GM06990 (cell line): ENCODE data around the gene LDB2.

Source experiments
- DNase-seq: peaks from one replicate; pipeline ENCODE4 v3.0.0-alpha.2; 2011; ENCODE audit not compliant: insufficient read length; ENCODE audit errors: extremely low read depth
- H3K27me3 ChIP-seq: replicated peaks from 2 replicates; pipeline ENCODE4 v1.6.0; 2011; ENCODE audit warnings: low read length; ENCODE audit not compliant: control insufficient read depth, insufficient read depth
- H3K36me3 ChIP-seq: 2 replicates; pipeline ENCODE4 v1.5.1; 2011; ENCODE audit warnings: low read length; ENCODE audit not compliant: control insufficient read depth, insufficient read depth
- H3K4me3 ChIP-seq: replicated peaks from 2 replicates; pipeline ENCODE4 v1.5.1; 2011; ENCODE audit warnings: low read depth, mild to moderate bottlenecking, control low read depth, low read length
- TF ChIP-seq, protein P1 (sequence below): IDR thresholded peaks from 2 replicates; pipeline ENCODE4 v1.5.1; 2011; ENCODE audit warnings: low read length, control low read depth, mild to moderate bottlenecking, inconsistent platforms; ENCODE audit not compliant: insufficient read depth, poor library complexity, severe bottlenecking

LDB2 gene

DNA sequence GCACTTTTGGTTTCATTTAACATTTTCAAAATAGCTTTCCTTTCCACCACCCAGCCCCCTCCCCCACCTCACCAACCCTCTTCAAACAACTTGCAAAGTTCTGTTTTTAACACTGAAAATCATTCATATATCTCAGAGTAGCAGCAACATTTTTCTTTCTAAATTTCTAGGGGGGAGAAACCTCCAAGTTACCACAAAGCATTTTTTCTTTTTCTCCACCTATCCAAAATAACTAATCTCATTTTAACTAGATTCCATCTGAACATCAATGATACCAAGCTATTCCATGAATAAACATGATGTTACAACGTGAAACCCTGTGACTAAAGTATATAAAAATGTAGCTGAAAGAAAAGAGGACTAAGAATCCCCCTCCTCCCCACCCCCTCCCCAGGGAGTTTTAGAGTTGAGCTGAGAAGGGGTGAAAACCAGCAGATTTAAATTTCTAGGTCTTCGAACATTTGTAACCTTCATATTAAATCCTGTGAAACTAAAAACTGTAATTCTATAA, 5.2 kb downstream of the LDB2 start:
- no peaks in the 10 kb centered on the region for H3K27me3 ChIP-seq
- no peak overlapping the region for H3K4me3 ChIP-seq
- TF ChIP-seq, protein P1, sequence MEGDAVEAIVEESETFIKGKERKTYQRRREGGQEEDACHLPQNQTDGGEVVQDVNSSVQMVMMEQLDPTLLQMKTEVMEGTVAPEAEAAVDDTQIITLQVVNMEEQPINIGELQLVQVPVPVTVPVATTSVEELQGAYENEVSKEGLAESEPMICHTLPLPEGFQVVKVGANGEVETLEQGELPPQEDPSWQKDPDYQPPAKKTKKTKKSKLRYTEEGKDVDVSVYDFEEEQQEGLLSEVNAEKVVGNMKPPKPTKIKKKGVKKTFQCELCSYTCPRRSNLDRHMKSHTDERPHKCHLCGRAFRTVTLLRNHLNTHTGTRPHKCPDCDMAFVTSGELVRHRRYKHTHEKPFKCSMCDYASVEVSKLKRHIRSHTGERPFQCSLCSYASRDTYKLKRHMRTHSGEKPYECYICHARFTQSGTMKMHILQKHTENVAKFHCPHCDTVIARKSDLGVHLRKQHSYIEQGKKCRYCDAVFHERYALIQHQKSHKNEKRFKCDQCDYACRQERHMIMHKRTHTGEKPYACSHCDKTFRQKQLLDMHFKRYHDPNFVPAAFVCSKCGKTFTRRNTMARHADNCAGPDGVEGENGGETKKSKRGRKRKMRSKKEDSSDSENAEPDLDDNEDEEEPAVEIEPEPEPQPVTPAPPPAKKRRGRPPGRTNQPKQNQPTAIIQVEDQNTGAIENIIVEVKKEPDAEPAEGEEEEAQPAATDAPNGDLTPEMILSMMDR = no peak
- H3K36me3 ChIP-seq = no peaks in the 10 kb centered on the region
- no peak for DNase-seq

DNA sequence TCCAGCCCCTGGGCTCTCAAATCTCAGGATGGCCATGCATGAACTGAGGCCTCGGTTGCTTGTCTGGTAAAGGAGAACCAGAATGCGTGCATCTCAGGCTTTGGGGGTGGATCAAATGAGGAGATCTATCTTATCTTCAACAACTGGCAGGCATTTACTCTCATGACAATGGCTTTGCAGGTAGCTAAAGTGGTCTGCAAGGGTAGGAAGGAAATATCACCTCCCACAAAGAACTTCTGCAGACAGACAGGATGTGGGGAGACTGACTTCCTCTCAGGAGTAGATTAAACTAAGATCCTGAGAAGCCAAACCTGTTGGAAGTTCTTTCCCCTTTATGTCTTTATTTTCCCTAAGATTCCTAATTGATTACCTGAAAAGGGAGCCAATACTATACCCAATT, 7.8 kb downstream of the LDB2 start:
- TF ChIP-seq, protein P1 = no peak
- no peaks in the 10 kb centered on the region for H3K27me3 ChIP-seq
- H3K36me3 ChIP-seq = no peaks in the 10 kb centered on the region
- DNase-seq = no peak
- H3K4me3 ChIP-seq = no peak overlapping the region

DNA sequence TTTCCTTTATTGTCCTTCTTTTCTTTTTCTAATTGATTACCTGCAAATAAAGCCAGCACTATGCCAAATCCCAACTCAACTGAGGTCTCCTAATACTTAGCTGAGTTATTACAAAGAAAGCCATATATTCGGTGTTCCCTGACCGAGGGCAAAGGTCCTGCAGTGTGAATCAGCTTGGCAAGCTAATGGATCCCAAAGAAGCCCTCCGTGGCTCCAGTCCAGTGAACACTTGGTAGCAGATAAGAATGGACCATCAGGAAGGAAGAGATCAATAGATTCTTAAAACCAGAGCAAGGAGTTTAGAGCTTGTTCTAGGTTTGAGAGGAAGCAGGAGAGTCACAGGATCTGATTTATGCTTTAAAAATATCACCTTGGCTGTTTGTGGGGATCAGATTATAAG, 8.5 kb downstream of the LDB2 start:
- TF ChIP-seq, protein P1 = no peak
- Histone ChIP-seq H3K27me3 (no peaks in the 10 kb centered on the region), H3K36me3 (no peaks in the 10 kb centered on the region), H3K4me3 (no peak overlapping the region)
- no peak for DNase-seq

DNA sequence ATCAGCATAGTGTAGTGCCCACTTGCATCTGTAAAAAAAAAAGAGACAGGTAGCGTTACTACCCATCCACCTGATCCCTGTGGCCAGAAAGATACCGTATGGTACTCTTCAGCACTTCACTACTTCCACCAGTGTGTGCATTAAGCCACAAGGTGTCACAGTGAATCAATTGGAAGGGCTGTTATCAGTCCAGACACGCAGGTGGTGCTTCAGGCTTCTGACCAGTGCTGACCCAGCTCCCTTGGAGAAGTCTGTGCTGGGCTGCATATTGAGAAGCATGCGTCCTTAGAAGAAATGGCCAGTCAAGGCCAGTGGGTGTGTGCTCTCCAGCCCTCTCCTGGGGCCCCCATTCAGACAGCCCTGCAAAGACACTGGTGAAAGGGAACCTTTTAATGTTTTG, 10.6 kb downstream of the LDB2 start:
- Histone ChIP-seq H3K36me3 (no peaks in the 10 kb centered on the region), H3K27me3 (no peaks in the 10 kb centered on the region), H3K4me3 (no peak overlapping the region)
- TF ChIP-seq, protein P1 = no peak
- DNase-seq = no peak

DNA sequence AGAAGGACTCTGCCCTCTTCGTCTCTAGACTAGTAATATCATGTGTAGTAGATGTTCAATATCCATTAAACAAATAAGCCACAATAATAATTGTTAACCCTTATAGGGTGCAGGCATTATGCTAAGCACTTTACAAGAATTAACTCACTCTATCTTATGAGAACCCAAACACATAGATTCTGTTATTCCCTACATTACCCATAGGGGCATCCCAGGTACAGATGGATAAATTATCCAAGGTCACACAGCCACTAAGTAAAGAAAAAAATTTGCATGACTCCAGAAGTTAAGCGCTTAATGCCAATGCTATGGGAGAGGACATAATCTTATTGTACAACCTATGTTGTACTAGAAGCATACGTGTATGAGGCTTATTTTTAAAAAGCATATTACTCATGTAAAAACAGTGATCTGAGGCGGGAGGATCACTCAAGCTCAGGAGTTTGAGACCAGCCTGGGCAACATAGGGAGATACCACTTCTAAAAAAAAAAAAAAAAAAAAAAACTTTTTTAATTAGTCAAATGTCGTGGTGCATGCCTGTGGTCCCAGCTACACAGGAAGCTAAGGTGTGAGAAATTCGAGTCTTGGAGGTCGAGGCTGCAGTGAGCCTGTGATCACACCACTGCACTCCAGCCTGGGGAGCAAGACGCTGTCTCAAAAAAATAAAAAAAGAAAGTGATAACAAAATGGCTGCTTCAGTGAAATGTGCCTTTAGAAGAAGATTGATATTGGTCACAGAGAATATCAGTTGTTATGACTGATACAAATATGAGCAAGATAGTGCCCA, 13.6 kb downstream of the LDB2 start:
- H3K36me3 ChIP-seq = no peaks in the 10 kb centered on the region
- TF ChIP-seq, protein P1 = no peak

DNA sequence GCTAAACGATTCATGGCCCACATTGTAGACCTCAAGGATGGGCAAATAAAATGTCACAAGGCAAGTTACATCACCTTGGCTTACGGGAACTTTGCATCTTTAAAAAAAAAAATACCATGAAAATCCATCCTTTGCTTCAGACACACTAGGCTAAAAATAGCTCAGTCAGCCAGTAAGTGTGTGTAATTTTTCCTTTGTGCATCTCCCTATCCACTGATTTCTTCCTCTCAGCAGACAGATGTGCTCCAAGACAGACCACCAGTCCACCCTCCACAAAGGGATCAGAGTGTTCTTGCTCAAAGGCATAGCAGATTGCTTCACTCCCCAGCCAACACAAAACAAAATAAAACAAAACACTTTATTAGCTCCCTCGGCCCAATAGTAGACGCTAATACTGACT, 14.6 kb downstream of the LDB2 start:
- TF ChIP-seq, protein P1 = no peak
- no peaks in the 10 kb centered on the region for H3K36me3 ChIP-seq
- DNase-seq = no peak
- H3K27me3 ChIP-seq = no peaks in the 10 kb centered on the region
- no peak overlapping the region for H3K4me3 ChIP-seq

More for the DNA sequence above, 13.6 kb downstream of the LDB2 start:
- DNase-seq = no peak
- H3K27me3 ChIP-seq = no peaks in the 10 kb centered on the region
- H3K4me3 ChIP-seq = no peak overlapping the region
